Astrocyte of the spinal cord (primary cell): ENCODE data around the gene MBNL1.

ENCODE experiments used
- DNase-seq: peaks from one replicate; pipeline ENCODE4 v3.0.0; 2011; ENCODE audit warnings: low read depth, low spot score
- H3K4me3 ChIP-seq: 2 replicates; pipeline ENCODE4 v1.5.1; 2011; ENCODE audit warnings: low read depth, mild to moderate bottlenecking, low read length, moderate library complexity
- CTCF ChIP-seq: IDR thresholded peaks from 2 replicates; pipeline ENCODE4 v1.5.1; 2012; ENCODE audit warnings: low read depth, mild to moderate bottlenecking, low read length, inconsistent platforms
- in situ Hi-C: cut with HindIII; loops from 2 replicates; pipeline ENCODE4 v1.10.0; 2017; ENCODE audit warnings: low sequenced_read_pairs

The MBNL1 gene

GRCh38 chr3:152376351-152377183 is 107.8 kb downstream of the MBNL1 start:
- no peak for TF ChIP-seq CTCF
- peak; percentile 64 for DNase-seq
- H3K4me3 ChIP-seq: no peak overlapping the region
- in situ Hi-C loops: no loop called here

DNA sequence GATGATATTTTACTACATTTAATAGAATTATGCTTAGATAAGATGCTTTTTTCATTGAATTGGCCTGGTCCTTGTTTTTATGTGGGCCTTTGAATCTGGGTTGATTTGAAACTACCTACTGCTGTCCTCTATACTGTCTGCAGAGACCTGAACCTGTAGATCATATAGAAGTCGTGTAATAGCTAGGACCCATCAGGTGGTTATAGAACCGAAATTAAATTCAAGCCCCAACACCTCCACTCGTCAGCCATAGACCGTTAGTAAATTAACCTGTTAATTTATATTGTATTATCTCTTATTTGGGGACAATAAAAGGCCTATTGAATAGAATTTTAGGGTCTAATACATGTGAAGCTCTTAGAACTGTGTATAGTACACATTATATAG is 108.4 kb downstream of the MBNL1 start:
- DNase-seq: no peak
- TF ChIP-seq CTCF: no peak
- in situ Hi-C loops: no loop called here
- no peak overlapping the region for H3K4me3 ChIP-seq

GRCh38 chr3:152379415-152380042 is 110.8 kb downstream of the MBNL1 start:
- no peak for TF ChIP-seq CTCF
- no peak overlapping the region for H3K4me3 ChIP-seq
- in situ Hi-C loops: no loop called here
- DNase-seq: no peak

DNA sequence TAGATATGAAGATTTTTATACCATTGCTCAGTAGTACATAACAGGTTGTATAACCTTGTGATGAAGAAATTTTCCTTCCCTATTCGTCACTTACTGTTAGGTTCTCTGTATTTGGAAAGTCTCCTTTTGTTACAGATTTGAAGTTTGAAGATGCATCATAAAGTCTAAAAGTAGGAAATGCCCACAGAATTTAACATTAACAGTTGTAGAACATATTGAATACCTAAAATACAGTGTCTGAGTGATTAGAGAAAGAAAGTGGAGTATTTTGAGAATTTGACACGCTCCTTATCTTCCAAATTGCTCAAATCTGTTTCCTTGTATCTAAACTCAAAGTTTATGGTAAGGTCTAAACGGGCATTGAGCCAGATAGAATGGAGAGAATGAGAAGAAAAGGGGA is 111.3 kb downstream of the MBNL1 start:
- TF ChIP-seq CTCF: no peak
- H3K4me3 ChIP-seq: no peak overlapping the region
- in situ Hi-C loops: no loop called here
- DNase-seq: no peak

DNA sequence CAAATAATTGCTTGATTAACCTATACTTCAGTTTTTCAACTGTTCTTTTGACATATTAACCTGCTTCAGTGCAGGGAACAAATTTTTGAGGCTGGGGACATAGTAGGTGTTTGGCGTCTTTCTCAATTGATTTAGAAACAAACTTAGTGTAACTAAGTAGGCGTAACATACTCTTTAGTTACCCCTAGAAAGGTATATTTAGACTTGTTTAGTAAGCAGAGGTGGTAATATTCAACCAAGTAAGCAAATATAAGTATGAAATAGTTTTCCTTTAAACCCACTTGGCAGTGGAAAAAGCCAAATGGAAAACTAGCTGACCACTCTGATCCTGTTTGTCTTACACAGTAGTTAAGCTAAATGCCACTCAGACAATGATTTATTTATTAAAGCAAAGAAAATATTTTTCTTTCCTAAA is 113.2 kb downstream of the MBNL1 start:
- H3K4me3 ChIP-seq: no peak overlapping the region
- no peak for DNase-seq
- in situ Hi-C loops: no loop called here
- no peak for TF ChIP-seq CTCF

GRCh38 chr3:152382312-152383135 is 113.8 kb downstream of the MBNL1 start:
- no peak overlapping the region for H3K4me3 ChIP-seq
- DNase-seq: no peak
- in situ Hi-C loops: no loop called here
- no peak for TF ChIP-seq CTCF
